Measurements from ENCODE around the gene DICER1. TPM values are rescaled to one million over a fixed set of nuclear protein-coding genes. Genes with fewer than 3 reads are reported as not detected.

Gene DICER1
- total RNA-seq, 1 donor from 2014 or later = 103 TPM

DNA sequence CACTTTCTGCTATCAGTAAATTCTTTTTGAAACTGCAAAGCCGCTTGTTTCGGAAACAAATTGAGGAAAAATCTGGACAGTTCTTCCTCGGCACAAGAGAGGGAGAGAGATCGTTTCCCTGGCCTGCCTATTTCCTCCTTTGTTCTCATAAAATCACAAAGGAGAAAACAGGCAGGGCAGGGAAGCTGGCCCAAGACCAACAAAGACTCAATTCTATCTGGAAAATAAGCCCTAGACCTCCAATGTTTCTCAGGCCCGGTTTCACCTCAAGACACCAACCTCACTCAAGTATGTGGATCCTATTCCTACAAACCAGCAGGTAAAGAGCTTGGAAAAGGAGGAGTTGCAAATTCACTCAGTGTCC is 19.5 kb downstream of the DICER1 start:
- Mint-ChIP-seq H3K27ac (ENCODE audit: unreplicated experiment) (peak overlapping the region; percentile 19), H3K4me3 (ENCODE audit: unreplicated experiment) (no peak overlapping the region), H3K4me1 (ENCODE audit: low read depth, unreplicated experiment) (peaks cover 19% of the 10 kb centered on the region), H3K9me3 (ENCODE audit: unreplicated experiment) (no peaks in the 10 kb centered on the region), H3K36me3 (ENCODE audit: low read depth, unreplicated experiment) (peaks cover 2% of the 10 kb centered on the region), H3K27me3 (ENCODE audit: low read depth, unreplicated experiment) (no peaks in the 10 kb centered on the region)
- Histone ChIP-seq H3K79me2 (ENCODE audit: insufficient read depth, low read length) (peaks cover 89% of the 10 kb centered on the region), H3K36me3 (ENCODE audit: insufficient read depth, low read length) (no peaks in the 10 kb centered on the region), H3K4me3 (ENCODE audit: insufficient read depth, low read depth, low read length) (no peak overlapping the region), H3K4me2 (ENCODE audit: low read length) (no peak overlapping the region), H3K9me3 (ENCODE audit: insufficient read depth, low read depth, low read length) (no peaks in the 10 kb centered on the region), H3K4me1 (ENCODE audit: insufficient read depth, low read length) (no peaks in the 10 kb centered on the region), H2AFZ (ENCODE audit: low read depth, low read length) (no peak overlapping the region), H3K27ac (ENCODE audit: low read depth, low read length) (no peak overlapping the region), H4K20me1 (ENCODE audit: insufficient read depth, low read length) (peaks cover 77% of the 10 kb centered on the region), H3K9ac (ENCODE audit: low read length) (no peak overlapping the region), H3K27me3 (ENCODE audit: insufficient read depth, low read length) (no peaks in the 10 kb centered on the region)
- TF ChIP-seq, protein P1, sequence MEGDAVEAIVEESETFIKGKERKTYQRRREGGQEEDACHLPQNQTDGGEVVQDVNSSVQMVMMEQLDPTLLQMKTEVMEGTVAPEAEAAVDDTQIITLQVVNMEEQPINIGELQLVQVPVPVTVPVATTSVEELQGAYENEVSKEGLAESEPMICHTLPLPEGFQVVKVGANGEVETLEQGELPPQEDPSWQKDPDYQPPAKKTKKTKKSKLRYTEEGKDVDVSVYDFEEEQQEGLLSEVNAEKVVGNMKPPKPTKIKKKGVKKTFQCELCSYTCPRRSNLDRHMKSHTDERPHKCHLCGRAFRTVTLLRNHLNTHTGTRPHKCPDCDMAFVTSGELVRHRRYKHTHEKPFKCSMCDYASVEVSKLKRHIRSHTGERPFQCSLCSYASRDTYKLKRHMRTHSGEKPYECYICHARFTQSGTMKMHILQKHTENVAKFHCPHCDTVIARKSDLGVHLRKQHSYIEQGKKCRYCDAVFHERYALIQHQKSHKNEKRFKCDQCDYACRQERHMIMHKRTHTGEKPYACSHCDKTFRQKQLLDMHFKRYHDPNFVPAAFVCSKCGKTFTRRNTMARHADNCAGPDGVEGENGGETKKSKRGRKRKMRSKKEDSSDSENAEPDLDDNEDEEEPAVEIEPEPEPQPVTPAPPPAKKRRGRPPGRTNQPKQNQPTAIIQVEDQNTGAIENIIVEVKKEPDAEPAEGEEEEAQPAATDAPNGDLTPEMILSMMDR (IDR thresholded peaks at IDR 0.05; ENCODE audit: insufficient read depth, low read depth, low read length) = no peak
- TF ChIP-seq EZH2 (IDR thresholded peaks at IDR 0.05; ENCODE audit: insufficient read depth, low read length) = no peak
- DNase-seq (ENCODE audit: low read depth) (no peak), FAIRE-seq (no peak)

GRCh38 chr14:95137164-95137803 is 20.0 kb downstream of the DICER1 start:
- H3K36me3 Mint-ChIP-seq (ENCODE audit: low read depth, unreplicated experiment) = peaks cover 2% of the 10 kb centered on the region
- no peaks in the 10 kb centered on the region for H3K9me3 Mint-ChIP-seq (ENCODE audit: unreplicated experiment)
- no peak for DNase-seq (ENCODE audit: low read depth)
- Histone ChIP-seq H3K9ac (ENCODE audit: low read length) (no peak overlapping the region), H3K79me2 (ENCODE audit: insufficient read depth, low read length) (peaks cover 84% of the 10 kb centered on the region), H3K36me3 (ENCODE audit: insufficient read depth, low read length) (peaks cover 2% of the 10 kb centered on the region), H3K27me3 (ENCODE audit: insufficient read depth, low read length) (no peaks in the 10 kb centered on the region), H4K20me1 (ENCODE audit: insufficient read depth, low read length) (peaks cover 72% of the 10 kb centered on the region), H2AFZ (ENCODE audit: low read depth, low read length) (no peak overlapping the region), H3K4me2 (ENCODE audit: low read length) (no peak overlapping the region), H3K27ac (ENCODE audit: low read depth, low read length) (no peak overlapping the region), H3K4me1 (ENCODE audit: insufficient read depth, low read length) (no peaks in the 10 kb centered on the region), H3K9me3 (ENCODE audit: insufficient read depth, low read depth, low read length) (no peaks in the 10 kb centered on the region), H3K4me3 (ENCODE audit: insufficient read depth, low read depth, low read length) (no peak overlapping the region)
- FAIRE-seq = no peak
- no peak overlapping the region for H3K27ac Mint-ChIP-seq (ENCODE audit: unreplicated experiment)
- no peak for TF ChIP-seq EZH2 (IDR thresholded peaks at IDR 0.05; ENCODE audit: insufficient read depth, low read length)
- TF ChIP-seq, protein P1 (IDR thresholded peaks at IDR 0.05; ENCODE audit: insufficient read depth, low read depth, low read length) = no peak
- no peak overlapping the region for H3K4me3 Mint-ChIP-seq (ENCODE audit: unreplicated experiment)
- H3K27me3 Mint-ChIP-seq (ENCODE audit: low read depth, unreplicated experiment) = no peaks in the 10 kb centered on the region
- peaks cover 19% of the 10 kb centered on the region for H3K4me1 Mint-ChIP-seq (ENCODE audit: low read depth, unreplicated experiment)

DNA sequence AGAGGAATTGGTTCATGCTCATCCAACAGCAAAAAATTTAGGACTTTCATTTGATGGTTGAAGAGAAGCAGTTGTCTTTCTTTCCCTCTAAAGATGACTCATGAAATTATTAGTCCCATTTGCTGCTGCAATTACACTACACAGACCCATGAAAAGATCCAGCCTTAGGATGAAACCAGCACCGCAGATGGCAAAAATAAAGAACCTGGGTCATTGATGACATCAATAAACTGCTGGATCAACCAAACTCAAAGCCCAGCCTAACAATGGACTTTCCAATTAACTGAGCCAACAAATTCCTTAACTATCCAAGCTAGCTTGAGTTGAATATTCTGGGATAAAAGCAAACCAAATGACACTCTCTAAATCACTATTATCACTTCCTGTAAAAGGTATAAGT is 20.7 kb downstream of the DICER1 start:
- Histone ChIP-seq H4K20me1 (ENCODE audit: insufficient read depth, low read length) (peaks cover 65% of the 10 kb centered on the region), H3K9me3 (ENCODE audit: insufficient read depth, low read depth, low read length) (no peaks in the 10 kb centered on the region), H2AFZ (ENCODE audit: low read depth, low read length) (no peak overlapping the region), H3K9ac (ENCODE audit: low read length) (no peak overlapping the region), H3K79me2 (ENCODE audit: insufficient read depth, low read length) (peaks cover 77% of the 10 kb centered on the region), H3K4me2 (ENCODE audit: low read length) (no peak overlapping the region), H3K27ac (ENCODE audit: low read depth, low read length) (no peak overlapping the region), H3K4me1 (ENCODE audit: insufficient read depth, low read length) (no peaks in the 10 kb centered on the region), H3K36me3 (ENCODE audit: insufficient read depth, low read length) (peaks cover 4% of the 10 kb centered on the region), H3K4me3 (ENCODE audit: insufficient read depth, low read depth, low read length) (no peak overlapping the region), H3K27me3 (ENCODE audit: insufficient read depth, low read length) (no peaks in the 10 kb centered on the region)
- Mint-ChIP-seq H3K4me3 (ENCODE audit: unreplicated experiment) (no peak overlapping the region), H3K27me3 (ENCODE audit: low read depth, unreplicated experiment) (no peaks in the 10 kb centered on the region), H3K4me1 (ENCODE audit: low read depth, unreplicated experiment) (peaks cover 19% of the 10 kb centered on the region), H3K36me3 (ENCODE audit: low read depth, unreplicated experiment) (peaks cover 2% of the 10 kb centered on the region), H3K9me3 (ENCODE audit: unreplicated experiment) (no peaks in the 10 kb centered on the region), H3K27ac (ENCODE audit: unreplicated experiment) (no peak overlapping the region)
- FAIRE-seq (no peak), DNase-seq (ENCODE audit: low read depth) (peak; percentile 7)
- TF ChIP-seq, protein P1 (IDR thresholded peaks at IDR 0.05; ENCODE audit: insufficient read depth, low read depth, low read length) = no peak
- no peak for TF ChIP-seq EZH2 (IDR thresholded peaks at IDR 0.05; ENCODE audit: insufficient read depth, low read length)

Data from astrocyte (in vitro differentiated cells and primary cell).